Measurements from ENCODE around the gene NAA10.

NAA10 gene

GRCh38 chrX:153909980-153910360 is 24.9 kb downstream of the NAA10 start:
- no peaks in the 10 kb centered on the region for H3K9me3 ChIP-seq
- TF ChIP-seq CTCF (IDR thresholded peaks at IDR 0.05), result no peak
- no peak overlapping the region for H3K4me3 ChIP-seq (ENCODE audit: low read depth in 1 of 2, low read length in 1 of 2)
- no peak overlapping the region for H3K27ac ChIP-seq
- H3K36me3 ChIP-seq, result peaks cover 86% of the 10 kb centered on the region
- H3K4me1 ChIP-seq (ENCODE audit: control insufficient read depth in 1 of 2, insufficient read depth in 1 of 2, low read depth in 1 of 2, low read length in 1 of 2), result peaks cover 0 to 2% of the 10 kb centered on the region in 2 experiments
- H3K27me3 ChIP-seq, result no peaks in the 10 kb centered on the region

DNA sequence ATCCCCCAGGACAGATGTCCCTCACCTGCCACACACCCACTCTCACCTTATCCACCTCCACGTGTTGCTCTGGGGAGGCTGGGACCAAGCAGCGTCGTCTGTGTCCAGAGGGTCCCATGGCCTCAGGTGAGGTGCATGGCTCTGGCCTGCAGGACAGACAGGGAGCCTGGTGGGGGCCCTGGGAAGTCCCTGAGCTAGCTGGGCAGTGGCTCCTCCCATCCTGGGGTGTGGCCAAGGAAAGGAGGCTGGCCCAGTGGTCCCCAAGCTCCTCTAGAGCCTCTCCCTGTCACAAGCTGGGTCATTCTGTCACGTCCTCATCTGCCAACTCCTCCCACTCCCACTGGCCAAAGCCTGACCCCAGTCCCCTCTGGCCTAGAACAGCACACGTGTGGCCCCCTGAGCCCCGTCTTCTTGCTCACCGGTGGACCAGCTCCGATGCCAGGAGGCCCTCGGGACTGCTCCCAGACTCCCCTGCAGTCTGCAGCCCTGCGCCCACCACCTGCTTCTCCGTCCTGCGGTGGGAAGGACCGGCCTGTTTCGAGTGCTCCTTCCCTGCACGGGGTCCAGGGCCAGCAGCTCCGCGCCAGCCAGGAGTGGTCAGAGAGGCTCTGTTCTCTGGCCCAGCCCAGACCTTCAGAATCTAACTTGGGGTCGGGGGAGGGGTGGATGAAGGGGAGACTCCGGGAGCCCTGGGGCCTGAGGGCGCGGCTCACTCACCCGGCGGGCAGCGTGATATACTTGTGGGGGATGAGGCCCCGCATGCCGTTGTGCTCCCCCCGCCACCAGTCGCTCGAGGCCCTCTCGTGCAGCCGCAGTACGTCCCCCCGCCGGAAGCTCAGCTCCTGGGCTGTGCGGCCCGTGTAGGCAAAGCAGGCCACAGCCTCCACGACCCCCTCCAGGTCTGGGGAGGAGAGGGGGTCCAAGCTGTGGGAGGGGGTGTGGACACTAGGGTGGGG is 25.5 kb downstream of the NAA10 start:
- no peak for TF ChIP-seq CTCF (IDR thresholded peaks at IDR 0.05)
- no peak overlapping the region for H3K27ac ChIP-seq
- H3K36me3 ChIP-seq, result peaks cover 79% of the 10 kb centered on the region
- H3K4me3 ChIP-seq (ENCODE audit: low read depth in 1 of 2, low read length in 1 of 2), result no peak overlapping the region
- H3K9me3 ChIP-seq, result no peaks in the 10 kb centered on the region
- no peaks in the 10 kb centered on the region for H3K27me3 ChIP-seq
- peaks cover 6 to 8% of the 10 kb centered on the region in 2 experiments for H3K4me1 ChIP-seq (ENCODE audit: control insufficient read depth in 1 of 2, insufficient read depth in 1 of 2, low read depth in 1 of 2, low read length in 1 of 2)

- no peak overlapping the region for H3K27ac ChIP-seq
Measured at GRCh38 chrX:153908219-153908860, 26.5 kb downstream of the NAA10 start.

DNA sequence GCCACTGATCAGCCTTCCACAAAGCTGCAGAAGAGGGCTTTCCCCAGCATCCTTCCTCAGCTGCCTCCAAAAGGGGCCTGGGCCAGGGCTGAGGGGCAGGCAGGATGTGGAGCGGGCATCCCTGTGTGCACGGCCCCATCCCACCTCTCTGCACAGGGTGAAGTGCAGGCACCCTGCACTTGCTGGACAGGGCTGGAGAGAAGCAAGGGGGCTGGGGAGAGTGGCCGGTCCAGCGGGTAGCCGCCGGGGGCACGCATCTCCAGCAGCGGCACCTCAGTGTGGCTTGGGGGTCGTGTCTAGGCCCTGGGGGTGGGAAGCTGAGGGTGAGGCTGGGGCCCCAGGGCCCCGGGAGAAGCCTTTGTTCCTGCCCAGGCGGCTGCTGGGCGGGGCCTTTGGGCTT is 27.4 kb downstream of the NAA10 start:
- Histone ChIP-seq H3K4me3 (ENCODE audit: low read depth in 1 of 2, low read length in 1 of 2) (no peak overlapping the region), H3K4me1 (ENCODE audit: control insufficient read depth in 1 of 2, insufficient read depth in 1 of 2, low read depth in 1 of 2, low read length in 1 of 2) (peaks cover 21 to 22% of the 10 kb centered on the region in 2 experiments), H3K36me3 (peaks cover 61% of the 10 kb centered on the region), H3K27me3 (no peaks in the 10 kb centered on the region), H3K9me3 (no peaks in the 10 kb centered on the region), H3K27ac (peak overlapping the region; percentile 5)
- TF ChIP-seq CTCF (IDR thresholded peaks at IDR 0.05), result no peak

More at GRCh38 chrX:153908219-153908860, 26.5 kb downstream of the NAA10 start:
- H3K27me3 ChIP-seq, result no peaks in the 10 kb centered on the region
- TF ChIP-seq CTCF (IDR thresholded peaks at IDR 0.05), result no peak
- H3K4me3 ChIP-seq (ENCODE audit: low read depth in 1 of 2, low read length in 1 of 2), result no peak overlapping the region
- H3K9me3 ChIP-seq, result no peaks in the 10 kb centered on the region
- H3K36me3 ChIP-seq, result peaks cover 70% of the 10 kb centered on the region
- peaks cover 14 to 18% of the 10 kb centered on the region in 2 experiments for H3K4me1 ChIP-seq (ENCODE audit: control insufficient read depth in 1 of 2, insufficient read depth in 1 of 2, low read depth in 1 of 2, low read length in 1 of 2)

GRCh38 chrX:153906126-153906917 is 28.5 kb downstream of the NAA10 start:
- Histone ChIP-seq H3K4me1 (ENCODE audit: control insufficient read depth in 1 of 2, insufficient read depth in 1 of 2, low read depth in 1 of 2, low read length in 1 of 2) (peaks cover 24 to 31% of the 10 kb centered on the region in 2 experiments), H3K9me3 (no peaks in the 10 kb centered on the region), H3K27me3 (no peaks in the 10 kb centered on the region), H3K4me3 (ENCODE audit: low read depth in 1 of 2, low read length in 1 of 2) (no peak overlapping the region), H3K27ac (peak overlapping the region; percentile 47), H3K36me3 (peaks cover 53% of the 10 kb centered on the region)
- TF ChIP-seq CTCF (IDR thresholded peaks at IDR 0.05), result no peak

Measured in neutrophil (primary cell).